ENCODE results near the gene YWHAG. TPM values are rescaled to one million over a fixed set of nuclear protein-coding genes. Genes with fewer than 3 reads are reported as not detected.

The YWHAG gene
- total and polyA plus RNA-seq, 2 of the 13 experiments (the other 11 are each of a cell fraction or from before 2014, with no cell fraction given): 36.9 to 67.5 TPM

DNA sequence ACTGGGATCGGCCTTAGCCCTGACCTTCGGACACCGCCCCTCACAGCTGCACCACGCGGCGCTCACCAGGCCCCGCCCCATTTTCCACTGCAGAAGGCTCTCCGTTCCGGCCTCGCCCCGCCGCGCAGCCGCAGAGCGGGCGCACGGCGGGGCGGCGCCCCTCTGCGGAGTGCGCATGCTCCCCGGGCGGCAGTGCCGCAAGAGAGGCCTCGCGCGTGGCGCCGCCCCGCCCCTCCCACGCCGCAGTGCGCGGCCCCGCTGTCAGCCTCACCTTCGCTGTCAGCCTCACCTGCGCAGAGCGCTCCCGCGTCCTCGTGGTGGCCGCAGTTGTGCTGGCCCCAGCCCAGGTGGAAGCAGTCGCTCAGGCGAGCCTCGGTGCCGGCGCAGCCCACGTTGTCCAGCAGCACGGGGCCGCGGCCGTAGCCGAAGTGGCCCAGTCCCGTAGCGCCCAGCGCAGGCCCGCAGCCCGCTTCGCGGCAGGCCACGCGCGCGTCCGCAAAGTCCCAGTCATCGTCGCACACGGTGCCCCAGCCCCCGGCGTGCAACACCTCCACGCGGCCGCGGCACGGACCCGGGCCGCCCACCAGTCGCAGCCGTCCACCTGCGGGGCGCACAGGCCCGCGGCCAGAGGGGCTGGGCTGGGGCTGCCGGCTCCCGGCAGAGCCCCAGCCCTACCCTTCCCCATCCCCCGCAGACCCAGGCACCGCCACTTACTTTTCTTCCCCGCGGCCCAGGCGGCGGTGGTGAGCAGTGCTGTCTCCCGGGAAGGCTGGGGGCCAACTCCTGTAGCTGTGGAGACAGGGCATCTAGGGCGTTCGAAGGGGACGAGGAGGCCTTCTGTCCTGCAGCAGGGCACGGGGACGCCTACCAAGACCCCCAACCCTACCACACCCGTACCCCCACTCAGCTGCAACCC is 34.6 kb upstream of the YWHAG start (continued):
- TF ChIP-seq, protein P1, sequence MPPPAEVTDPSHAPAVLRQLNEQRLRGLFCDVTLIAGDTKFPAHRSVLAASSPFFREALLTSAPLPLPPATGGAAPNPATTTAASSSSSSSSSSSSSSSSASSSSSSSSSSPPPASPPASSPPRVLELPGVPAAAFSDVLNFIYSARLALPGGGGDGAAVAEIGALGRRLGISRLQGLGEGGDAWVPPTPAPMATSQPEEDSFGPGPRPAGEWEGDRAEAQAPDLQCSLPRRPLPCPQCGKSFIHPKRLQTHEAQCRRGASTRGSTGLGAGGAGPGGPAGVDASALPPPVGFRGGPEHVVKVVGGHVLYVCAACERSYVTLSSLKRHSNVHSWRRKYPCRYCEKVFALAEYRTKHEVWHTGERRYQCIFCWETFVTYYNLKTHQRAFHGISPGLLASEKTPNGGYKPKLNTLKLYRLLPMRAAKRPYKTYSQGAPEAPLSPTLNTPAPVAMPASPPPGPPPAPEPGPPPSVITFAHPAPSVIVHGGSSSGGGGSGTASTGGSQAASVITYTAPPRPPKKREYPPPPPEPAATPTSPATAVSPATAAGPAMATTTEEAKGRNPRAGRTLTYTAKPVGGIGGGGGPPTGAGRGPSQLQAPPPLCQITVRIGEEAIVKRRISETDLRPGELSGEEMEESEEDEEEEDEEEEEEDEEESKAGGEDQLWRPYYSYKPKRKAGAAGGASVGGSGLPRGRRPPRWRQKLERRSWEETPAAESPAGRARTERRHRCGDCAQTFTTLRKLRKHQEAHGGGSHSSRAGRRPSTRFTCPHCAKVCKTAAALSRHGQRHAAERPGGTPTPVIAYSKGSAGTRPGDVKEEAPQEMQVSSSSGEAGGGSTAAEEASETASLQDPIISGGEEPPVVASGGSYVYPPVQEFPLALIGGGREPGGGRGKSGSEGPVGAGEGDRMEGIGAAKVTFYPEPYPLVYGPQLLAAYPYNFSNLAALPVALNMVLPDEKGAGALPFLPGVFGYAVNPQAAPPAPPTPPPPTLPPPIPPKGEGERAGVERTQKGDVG (CRISPR knock-in tag; IDR thresholded peaks at IDR 0.05; ENCODE audit: borderline replicate concordance): no peak; the same call in 1 of the 2 replicates
- TF ChIP-seq, protein P2, sequence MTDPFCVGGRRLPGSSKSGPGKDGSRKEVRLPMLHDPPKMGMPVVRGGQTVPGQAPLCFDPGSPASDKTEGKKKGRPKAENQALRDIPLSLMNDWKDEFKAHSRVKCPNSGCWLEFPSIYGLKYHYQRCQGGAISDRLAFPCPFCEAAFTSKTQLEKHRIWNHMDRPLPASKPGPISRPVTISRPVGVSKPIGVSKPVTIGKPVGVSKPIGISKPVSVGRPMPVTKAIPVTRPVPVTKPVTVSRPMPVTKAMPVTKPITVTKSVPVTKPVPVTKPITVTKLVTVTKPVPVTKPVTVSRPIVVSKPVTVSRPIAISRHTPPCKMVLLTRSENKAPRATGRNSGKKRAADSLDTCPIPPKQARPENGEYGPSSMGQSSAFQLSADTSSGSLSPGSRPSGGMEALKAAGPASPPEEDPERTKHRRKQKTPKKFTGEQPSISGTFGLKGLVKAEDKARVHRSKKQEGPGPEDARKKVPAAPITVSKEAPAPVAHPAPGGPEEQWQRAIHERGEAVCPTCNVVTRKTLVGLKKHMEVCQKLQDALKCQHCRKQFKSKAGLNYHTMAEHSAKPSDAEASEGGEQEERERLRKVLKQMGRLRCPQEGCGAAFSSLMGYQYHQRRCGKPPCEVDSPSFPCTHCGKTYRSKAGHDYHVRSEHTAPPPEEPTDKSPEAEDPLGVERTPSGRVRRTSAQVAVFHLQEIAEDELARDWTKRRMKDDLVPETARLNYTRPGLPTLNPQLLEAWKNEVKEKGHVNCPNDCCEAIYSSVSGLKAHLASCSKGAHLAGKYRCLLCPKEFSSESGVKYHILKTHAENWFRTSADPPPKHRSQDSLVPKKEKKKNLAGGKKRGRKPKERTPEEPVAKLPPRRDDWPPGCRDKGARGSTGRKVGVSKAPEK (CRISPR knock-in tag; IDR thresholded peaks at IDR 0.05; ENCODE audit: borderline replicate concordance): no peak
- TF ChIP-seq JUN (CRISPR knock-in tag; IDR thresholded peaks at IDR 0.05) (no peak), CEBPG (CRISPR knock-in tag; IDR thresholded peaks at IDR 0.05) (no peak), ZNF224 (CRISPR knock-in tag; IDR thresholded peaks at IDR 0.05) (peak; percentile 88), ETV5 (CRISPR knock-in tag; IDR thresholded peaks at IDR 0.05; ENCODE audit: borderline replicate concordance) (no peak), MED1 (CRISPR knock-in tag; IDR thresholded peaks at IDR 0.05) (peak; percentile 58), ZNF776 (CRISPR knock-in tag; IDR thresholded peaks at IDR 0.05) (peak; percentile 93), ZNF33B (CRISPR knock-in tag; IDR thresholded peaks at IDR 0.05) (peak; percentile 83; the same call in 1 of the 2 replicates), TARDBP (CRISPR knock-in tag; IDR thresholded peaks at IDR 0.05) (no peak; the same call in 1 of the 2 replicates), ZNF839 (CRISPR knock-in tag; IDR thresholded peaks at IDR 0.05; ENCODE audit: borderline replicate concordance) (0 out of 2 replicates have a peak, but pooled peaks have one; percentile 79), ZNF430 (CRISPR knock-in tag; IDR thresholded peaks at IDR 0.05) (no peak), FOXJ3 (CRISPR knock-in tag; IDR thresholded peaks at IDR 0.05; ENCODE audit: borderline replicate concordance) (no peak), ZNF768 (CRISPR knock-in tag; IDR thresholded peaks at IDR 0.05) (peak; percentile 72; the same call in 1 of the 2 replicates), BRCA1 (CRISPR knock-in tag; IDR thresholded peaks at IDR 0.05) (peak; percentile 66; the same call in 1 of the 2 replicates), ZSCAN21 (CRISPR knock-in tag; IDR thresholded peaks at IDR 0.05; ENCODE audit: borderline replicate concordance) (peak; percentile 96; the same call in 1 of the 2 replicates), ARNT (IDR thresholded peaks at IDR 0.05) (no peak), ZKSCAN8 (CRISPR knock-in tag; IDR thresholded peaks at IDR 0.05; ENCODE audit: borderline replicate concordance) (no peak), RELA (CRISPR knock-in tag; IDR thresholded peaks at IDR 0.05) (no peak), SNRNP70 (IDR thresholded peaks at IDR 0.05; ENCODE audit: low read depth, low read length) (no peak), FOSL1 (CRISPR knock-in tag; IDR thresholded peaks at IDR 0.05; ENCODE audit: borderline replicate concordance) (no peak), FOXP1 (IDR thresholded peaks at IDR 0.05) (no peak), FOXP1 (CRISPR knock-in tag; IDR thresholded peaks at IDR 0.05) (no peak), MTA3 (CRISPR knock-in tag; IDR thresholded peaks at IDR 0.05) (no peak), FOXM1 (CRISPR knock-in tag; IDR thresholded peaks at IDR 0.05) (no peak), SAFB2 (CRISPR knock-in tag; IDR thresholded peaks at IDR 0.05; ENCODE audit: borderline replicate concordance, low read depth) (peak; percentile 86)
